Measurements from ENCODE around the gene WFDC5.
"Not testable (repeated sequence)": the region's sequence is repeated elsewhere in the genome, so short reads cannot be mapped to it uniquely, and the experiment has no call there.

WFDC5 gene, protein sequence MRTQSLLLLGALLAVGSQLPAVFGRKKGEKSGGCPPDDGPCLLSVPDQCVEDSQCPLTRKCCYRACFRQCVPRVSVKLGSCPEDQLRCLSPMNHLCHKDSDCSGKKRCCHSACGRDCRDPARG

DNA sequence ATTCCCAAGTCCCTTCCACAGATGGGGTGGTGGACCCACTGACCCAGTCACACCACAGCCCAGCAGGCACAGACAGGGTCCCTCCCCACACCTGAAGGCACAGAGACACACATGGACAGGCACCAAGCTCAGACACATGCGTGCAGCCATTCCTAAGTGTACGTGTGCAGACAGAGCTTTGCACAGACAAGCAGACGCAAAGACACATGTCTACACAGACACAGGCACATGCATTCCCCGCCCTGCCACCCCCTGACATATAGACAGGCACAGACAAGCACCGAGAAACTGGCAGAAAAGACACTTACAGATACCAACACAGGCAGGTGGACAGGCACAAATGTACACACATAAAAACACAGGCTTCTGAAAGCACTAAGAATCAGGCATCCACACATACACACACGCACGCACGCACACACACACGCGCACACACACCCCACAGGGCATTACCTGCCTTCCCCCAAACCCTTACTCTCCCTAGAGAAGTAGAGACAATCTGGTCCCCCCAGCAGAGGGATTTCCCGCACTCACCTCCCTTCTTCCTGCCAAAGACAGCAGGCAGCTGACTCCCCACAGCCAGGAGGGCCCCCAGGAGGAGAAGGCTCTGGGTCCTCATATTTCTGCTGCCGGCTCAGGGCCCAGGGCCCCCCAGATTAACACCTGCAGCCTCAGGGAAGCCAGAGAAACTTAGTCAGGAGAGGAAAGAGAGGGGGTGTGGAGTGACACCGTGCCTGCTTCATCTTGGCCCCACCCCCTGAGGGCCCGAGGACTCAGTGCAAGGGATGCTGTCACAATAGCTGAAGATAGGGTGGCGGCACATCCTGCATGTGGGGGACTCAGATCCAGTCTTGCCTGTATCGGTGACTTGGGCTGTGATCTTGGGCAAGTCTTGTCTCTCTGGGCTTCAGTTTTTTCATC is at the start of gene WFDC5:
Gene WFDC5 (minus strand): TSS at position 710 of the 921 bp plus-strand sequence. CDS start 91 bp downstream, at position 619.
- peak; percentile 45 for DNase-seq

DNA sequence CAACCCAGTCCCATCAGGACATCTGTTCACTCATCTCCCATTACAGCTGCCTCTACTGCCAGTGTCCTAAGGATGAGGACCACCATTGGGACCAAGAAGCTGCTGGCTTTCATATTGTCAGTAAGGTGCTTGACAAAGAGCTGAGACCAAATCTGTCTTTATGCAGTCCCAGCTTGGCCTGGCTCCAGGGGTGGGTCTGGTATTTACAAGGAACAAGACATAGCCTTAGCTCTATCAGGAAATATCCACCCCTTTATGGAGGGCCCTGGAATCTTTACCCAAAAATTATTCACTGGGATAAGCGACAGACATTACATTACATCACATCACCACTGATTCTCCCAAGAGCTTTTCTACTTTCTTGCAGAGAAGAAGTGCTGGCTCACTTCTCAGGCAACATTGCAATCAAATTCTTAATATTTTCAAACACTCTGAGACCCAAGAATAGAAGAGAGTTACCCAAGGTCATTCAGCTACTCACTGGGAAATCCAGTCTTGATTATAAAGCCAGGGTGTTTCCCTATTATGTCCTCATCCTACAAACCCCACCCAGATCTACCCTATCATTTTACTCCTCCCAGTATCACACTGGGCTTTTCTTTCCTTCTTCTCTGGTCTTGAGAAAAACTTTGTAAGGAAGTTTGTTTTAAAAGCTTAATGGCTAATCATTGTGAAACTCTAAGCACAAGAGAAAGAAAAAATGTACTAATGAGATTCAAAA is 48.3 kb upstream of the WFDC5 start:
- DNase-seq: no peak

DNA sequence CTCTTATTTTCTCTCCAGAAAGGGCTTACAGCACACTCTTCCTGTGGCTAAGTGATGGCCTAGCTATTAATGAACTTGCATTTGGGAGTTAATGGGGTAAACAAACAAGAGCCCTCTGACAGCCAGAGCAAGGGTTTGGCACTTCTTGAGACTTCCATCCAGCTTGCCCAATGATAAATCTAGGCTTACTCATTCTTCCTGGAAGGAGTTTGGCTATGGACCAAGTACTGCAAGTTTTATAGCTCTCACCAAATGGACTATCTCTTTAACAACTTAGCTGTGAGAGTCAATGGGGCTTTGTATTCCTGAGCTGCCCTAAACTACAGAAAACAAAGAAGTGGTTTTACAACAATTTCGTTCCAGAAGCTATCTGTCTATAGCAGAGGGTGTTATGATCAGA is 43.0 kb upstream of the WFDC5 start:
- no peak for DNase-seq

DNA sequence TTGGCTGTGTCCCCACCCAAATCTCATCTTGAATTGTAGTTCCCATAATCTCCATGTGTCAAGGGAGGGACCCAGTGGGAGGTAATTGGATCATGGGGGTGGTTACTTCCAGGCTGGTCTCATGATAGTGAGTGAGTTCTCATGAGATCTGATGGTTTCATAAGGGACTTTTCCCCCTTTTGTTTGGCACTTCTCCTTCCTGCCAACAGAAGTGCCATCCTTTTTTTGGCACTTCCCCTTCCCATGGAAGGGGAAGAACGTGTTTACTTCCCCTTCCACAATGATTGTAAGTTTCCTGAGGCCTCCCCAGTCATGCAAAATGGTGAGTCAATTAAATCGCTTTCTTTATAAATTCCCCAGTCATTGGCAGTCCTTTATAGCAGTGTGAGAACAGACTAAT is 41.7 kb upstream of the WFDC5 start:
- no peak for DNase-seq

DNA sequence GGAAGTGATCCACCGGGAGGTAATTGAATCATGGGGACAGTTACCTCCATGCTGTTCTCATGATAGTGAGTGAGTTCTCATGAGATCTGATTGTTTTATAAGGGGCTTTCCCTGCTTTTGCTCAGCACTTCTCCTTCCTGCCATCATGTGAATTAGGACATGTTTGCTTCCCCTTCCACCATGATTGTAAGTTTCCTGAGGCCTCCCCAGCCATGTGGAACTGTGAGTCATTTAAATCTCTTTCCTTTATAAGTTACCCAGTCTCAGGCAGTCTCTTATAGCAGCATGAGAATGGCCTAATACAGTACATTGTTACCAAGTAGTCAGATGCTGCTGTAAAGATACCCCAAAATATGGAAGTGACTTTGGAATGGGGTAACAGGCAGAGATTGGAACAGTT is 39.8 kb upstream of the WFDC5 start:
- not testable (repeated sequence) for DNase-seq

DNA sequence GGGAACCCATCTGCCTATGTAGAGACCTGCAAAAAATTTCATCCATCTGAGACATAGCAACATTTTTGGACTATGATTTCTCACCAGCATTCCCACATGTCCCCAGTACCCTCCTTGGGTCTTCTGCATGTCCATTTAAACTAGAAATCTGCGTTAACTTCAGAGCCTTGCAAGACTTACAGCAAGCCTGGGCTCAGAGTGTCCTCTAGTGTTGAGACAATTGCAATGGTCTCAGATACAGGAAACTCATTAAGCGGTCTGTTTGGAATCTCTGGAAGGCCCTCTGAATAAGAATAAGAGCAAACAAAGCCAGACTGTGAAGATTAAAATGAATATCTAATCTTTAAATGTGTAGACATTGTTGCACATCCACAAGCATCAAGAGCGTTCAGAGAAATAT is 39.2 kb upstream of the WFDC5 start:
- DNase-seq: no peak

DNA sequence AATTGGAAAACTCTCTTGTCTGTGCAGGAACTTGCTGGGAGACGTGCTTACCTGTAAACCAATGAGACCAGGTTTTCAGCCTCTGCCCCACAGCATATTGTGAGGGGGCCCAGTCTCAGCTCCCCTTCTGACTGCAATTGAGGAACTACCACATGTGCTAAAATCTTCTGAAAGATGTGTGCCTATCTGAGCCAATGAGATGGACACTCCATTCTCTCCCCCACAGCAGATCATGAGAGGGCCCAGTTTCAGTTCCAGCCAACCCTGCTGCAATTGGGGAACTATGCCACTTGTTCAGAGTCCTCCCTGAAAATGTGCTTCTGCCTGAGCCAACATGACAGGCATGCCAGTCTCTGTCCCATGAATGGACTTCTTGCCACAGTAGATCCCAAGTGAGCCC is 38.8 kb upstream of the WFDC5 start:
- no peak for DNase-seq

DNA sequence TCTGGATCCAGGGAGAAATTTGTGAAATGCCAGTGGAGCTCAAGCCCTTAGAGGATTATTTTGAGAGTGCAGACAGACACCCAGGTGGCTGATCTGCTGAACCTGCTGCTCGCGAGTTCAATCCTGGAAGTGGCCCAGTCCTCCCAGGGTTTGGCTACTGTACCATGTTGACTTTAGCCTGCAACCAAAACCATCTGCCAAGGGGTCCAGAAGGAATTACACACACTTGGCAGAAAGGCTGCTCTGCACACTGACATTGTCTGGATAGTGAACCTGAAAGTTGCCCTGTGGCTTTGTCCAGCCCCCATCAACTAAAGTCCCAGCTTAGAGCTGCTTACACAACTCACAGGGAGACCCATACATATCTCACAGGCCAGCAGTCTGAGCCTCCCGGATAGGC is 38.2 kb upstream of the WFDC5 start:
- DNase-seq: no peak

DNA sequence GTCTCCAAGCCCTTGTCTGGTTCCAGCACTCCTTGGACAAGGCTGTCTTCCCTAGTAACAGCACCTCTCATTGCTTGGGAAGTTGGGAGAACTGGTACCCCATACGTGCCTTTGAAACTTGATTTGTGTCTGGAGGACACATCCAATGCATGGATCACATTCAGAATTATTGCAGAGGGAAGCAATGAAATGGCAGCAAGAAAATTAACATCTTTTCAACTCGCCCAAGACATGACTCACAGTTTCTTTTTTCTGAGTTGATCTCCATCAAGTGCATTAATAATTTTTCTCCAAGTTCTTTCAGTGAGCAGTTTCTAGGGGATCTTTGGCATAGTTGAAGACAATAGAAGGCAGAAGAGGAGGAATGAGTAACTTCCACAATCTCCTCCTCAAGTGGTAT is 37.4 kb upstream of the WFDC5 start:
- no peak for DNase-seq

DNA sequence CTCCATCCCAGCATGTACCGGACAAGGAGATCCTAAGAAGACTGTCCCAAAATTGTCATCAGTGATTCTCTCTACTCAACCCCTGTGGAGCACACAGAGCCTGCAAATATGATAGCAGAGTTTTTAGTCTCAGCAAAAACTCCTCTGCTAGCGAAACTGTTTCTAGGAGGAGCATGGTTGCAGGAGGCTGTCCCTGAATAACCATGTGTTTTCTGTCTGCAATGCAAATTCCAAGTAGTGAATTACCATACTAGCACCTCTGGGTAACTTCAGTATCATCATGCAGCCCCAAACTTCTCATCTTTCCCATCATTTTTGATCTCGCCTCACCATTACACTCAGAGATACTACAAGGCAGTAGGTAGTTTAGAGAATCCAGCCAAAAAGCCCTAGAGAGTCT is 34.1 kb upstream of the WFDC5 start:
- no peak for DNase-seq

DNA sequence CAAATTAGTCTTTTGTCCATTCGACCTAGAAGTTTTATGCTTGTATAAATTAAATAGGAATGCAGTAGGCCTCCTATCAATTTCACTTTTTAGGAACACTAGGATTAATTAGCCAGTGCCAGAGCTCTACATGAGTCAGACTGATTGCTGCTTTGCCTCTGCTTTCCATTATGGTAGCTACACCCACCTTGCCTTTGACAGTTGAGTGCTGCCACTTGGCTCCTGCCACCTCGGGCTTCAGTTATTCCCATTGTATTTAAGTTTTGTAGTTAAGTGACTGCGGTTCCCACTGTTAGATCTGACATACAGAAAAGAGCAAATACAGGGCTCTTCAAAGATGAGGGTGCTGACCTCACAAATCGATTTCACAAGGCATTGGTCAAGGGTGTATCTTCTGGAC is 25.9 kb upstream of the WFDC5 start:
- no peak for DNase-seq

DNA sequence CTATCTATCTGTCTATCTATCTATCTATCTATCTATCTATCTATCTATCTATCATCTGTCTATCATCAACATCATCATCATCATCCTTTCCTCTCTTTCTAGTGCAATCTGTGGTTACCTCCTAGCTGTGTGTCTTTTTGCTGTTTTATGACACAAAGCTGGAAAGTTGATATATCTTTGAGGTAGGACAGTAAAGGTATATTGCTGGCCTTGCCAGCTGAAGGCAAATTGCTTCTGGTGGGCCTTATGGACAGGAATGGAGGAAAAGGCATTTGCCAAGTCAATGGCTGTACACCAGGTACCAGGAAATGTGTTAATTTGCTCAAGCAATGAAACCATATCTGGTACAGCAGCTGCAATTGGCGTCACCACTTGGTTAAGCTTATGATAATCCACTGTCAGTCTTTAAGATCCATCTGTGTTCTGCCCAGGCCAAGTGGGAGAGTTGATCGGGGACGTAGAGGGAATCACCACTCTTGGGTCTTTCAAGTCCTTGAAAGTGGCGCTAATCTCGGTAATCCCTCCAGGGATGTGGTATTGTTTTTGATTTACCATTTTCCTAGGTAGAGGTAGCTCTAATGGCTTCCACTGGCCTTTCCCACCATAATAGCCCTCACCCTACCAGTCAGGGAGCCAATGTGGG is 24.9 kb upstream of the WFDC5 start:
- not testable (repeated sequence) for DNase-seq

DNA sequence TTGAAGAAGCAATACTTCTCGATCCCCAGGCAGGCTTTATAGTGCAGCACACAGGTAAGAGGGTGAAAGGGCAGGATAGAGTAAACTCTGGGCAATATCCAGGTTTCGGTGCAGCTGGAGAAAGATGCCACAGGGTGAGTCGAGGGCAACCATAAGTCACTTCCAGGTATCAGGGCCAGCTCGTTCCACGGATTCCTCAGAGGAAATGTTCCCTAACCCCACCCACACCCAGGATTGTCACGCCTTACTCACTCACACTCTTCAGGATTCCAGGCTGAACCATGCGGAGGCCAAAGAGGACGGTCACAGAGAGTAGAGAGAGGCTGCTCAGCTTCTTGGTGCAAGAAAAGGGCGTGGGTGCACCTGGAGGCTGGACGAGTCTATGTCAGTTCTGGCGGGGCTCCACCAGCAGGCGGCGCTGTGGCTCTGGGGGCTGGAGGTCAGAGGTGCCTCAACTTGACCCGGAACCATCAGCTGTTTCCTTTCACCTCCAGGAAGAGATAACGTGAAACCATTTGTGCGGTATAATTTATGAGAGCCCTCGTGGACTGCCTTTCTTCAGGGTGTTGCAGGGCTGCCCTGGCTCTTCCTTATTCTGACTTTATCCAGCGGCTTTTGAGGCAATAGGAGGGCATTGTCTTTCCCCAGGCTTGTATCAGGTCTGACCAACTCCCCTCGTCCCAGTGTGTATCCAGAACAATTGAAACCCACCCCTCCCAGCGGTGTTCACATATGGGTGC is 23.8 kb upstream of the WFDC5 start:
- peak; percentile 93 for DNase-seq

DNA sequence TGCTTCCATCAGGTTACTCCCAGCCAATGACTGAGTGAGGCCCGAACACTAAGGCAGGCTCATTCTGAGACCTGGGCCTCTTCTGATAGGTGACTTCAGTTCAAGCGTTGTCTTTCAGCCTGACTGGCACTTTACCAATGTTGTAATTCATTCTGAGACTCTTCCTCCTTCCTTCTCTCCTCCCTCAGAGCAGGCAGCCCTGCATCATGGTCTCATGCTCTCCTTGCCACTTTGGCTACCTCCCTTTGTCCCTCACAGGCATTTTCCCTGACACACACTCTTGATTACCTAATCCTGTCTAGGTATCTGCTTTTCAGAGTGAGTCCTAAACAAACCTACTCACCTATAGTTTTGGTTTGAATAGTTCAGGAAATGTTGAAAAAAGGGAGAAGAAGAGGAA is 21.9 kb upstream of the WFDC5 start:
- no peak for DNase-seq

DNA sequence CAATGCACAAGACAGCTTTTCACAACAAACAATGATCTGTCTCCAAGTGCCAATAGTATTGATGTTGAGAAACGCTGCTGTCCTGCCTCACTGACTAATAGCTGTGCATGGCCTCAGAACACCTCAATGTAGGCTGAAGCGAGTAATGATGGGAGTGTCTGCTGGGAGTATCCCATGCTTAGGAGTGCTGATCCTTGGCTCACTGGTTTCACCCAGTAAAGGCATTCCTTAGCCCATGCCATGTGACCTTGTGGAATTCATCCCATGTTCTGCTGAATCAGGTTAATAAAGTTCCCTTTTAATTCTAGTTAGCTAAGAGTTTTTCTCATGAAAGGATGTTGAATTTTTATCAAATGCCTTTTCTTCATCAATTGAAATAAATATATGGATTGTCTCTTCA is 13.1 kb upstream of the WFDC5 start:
- DNase-seq: no peak

DNA sequence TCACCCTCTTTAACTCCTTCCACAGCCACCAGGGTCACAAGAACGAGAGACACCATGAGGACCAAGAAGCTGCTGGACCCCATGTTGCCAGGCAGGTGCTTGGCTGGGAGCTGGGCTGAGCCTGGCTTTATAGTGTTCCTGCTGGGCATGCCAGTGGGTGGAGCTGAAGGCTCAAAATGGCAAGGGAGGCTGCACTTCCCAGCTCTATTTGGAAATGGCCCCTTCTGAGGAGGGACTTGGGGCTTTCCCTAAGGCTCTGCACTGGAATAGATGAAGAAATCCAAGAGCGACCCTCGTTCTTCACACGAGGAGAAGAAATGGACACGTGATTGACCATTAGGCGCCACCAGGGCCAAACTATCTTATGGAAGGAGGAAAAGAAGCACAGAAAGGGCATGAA is 9.4 kb upstream of the WFDC5 start, which contains the start of gene WFDC12:
Gene WFDC12 (minus strand): TSS at position 101 of the 400 bp plus-strand sequence. CDS start 18 bp downstream, at position 83.
- DNase-seq: no peak

DNA sequence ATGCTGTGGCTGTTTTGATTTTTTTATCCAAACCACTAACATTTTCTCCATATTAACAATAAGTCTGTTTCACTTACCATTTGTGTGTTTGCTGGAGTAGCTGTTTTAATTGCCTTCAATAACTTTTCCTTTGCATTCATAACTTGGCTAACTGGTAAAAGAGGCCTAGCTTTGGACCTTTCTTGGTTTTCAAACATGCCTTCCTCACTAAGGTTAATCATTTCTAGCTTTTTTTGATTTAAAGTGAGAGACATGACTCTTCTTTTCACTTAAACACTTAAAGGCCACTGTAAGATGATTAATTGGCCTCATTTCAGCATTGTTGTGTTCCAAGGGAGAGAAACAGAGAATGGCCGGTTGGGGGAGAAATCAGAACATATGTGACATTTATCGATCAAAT is 6.4 kb upstream of the WFDC5 start:
- DNase-seq: no peak

DNA sequence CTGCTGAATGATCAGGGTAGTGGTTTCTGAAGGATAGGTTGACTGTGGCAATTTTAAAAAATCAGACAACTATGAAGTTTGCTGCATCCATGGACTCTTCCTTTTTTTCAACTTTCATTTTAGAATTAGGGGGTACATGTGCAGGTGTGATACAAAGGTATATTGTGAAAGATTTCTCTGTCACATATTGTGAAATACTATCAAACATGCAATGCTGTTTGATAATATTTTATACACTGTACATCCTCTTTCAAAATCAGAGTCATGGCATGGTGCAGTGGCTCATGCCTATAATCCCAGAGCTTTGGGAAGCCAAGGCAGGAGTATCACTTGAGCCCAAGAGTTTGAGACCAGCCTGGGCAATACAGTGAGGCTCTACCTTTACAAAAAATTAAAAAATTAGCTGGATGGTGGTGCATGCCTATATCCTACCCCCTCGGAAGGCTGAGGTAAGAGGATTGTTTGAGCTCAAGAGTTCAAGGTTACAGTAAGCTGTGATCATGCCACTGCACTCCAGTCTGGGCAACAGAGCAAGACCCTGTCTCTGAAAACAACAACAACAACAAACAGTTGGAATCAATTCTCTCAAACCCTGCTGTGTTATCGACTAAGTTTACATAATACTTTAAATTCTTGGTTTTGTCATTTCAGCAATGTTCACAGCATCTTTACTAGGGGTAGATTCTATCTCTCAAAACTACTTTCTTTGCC is 4.7 kb upstream of the WFDC5 start:
- no peak for DNase-seq

DNA sequence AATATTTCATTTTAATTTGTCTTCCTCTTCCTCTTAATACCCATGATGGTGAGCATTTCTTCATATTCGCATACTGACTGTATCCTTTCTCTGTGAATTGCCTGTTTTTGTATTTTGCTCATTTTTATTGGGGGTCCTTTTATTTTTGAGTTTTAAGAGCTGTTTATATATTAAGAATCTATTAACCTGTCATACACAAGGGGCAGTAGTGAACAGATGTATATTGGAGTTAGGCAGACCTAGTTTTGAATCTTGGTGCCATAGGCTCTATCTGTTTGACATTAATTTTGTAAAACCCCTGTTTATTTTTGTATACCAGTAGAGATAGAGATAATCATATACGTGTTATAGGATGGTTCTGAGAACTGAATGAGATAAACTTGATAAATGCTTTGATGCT is 3.1 kb upstream of the WFDC5 start:
- no peak for DNase-seq

DNA sequence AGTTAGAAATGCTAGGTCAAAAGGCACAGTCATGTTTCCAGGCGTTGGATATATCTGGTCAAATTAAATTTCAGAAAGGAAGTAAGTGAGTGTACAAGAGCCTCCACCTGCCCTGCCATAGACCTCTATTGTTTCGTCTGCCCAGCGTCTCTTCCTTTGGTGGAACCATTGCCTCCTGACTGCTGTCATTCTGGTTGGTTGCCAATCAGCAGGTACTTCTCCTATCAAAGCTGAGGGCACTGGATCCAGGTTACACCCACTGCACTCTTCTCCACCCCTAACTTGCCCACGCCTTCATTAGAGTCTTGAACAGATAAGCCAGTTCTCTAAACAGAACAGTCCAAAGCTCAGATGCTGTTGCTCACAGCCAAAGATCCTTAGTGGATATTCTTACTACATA is 2.6 kb upstream of the WFDC5 start:
- DNase-seq: no peak

DNA sequence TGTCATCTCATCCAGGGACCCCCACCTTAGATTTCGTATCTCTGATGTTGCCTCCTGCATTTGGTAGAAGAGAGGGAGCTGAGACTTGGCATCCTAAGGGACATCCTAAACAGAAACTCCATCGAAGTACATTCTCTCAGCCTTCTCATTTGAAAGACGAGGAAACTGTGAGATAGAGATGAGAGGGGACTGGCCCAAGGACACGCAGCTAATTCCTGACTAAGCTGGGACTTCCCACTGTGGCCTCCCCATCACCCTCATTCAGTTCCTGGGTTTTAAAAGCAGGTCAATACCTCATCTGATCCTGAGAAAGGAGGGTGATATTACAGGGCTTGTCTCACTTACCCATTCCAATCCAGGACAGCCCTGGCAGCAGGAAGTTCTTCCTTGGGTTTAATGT is 855 bp upstream of the WFDC5 start:
- no peak for DNase-seq

DNA sequence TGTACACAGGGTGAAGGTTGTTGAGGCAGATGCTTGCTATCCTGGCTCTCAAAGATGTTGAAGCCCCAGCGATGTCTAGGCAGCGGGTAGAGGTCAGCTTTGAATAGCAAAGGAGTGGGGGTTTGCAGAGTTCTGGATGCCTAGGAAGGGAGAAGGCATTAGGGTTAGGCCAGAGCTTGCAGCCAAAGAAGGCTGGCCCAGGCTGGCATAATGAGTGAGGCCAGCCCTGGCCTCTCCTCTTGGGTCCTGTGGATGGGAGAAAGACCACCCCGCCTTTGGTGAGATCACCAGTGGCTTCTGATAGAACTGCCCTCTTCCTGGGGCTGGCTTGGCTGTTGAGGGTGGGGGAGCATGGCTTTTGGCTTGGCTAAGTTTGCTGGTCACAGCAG is 406 bp upstream of the WFDC5 start:
- no peak for DNase-seq
